Trophoblast cell (in vitro differentiated cells and primary cell): ENCODE measurements around the gene ABCF1.
A peak's percentile ranks its signal among the peaks of the same experiment; 100 is the strongest.

Experiments
- DNase-seq, 2 donors: peaks; one replicate each; pipeline ENCODE4 v3.0.0-alpha.2; 2016
- H2AFZ ChIP-seq: 2 replicates; pipeline ENCODE4 v1.6.1; 2013; ENCODE audit warnings: low read length, moderate library complexity, mild to moderate bottlenecking; ENCODE audit not compliant: insufficient read depth, poor library complexity
- H2AK5ac ChIP-seq: 2 replicates; pipeline ENCODE4 v1.6.1; 2013; ENCODE audit warnings: mild to moderate bottlenecking, low read length
- H2BK120ac ChIP-seq: 2 replicates; pipeline ENCODE4 v1.6.1; 2013; ENCODE audit warnings: low read length, mild to moderate bottlenecking, moderate library complexity; ENCODE audit not compliant: insufficient read depth, poor library complexity
- H2BK12ac ChIP-seq: 2 replicates; pipeline ENCODE4 v1.6.1; 2013; ENCODE audit warnings: mild to moderate bottlenecking, low read length, moderate library complexity
- H2BK5ac ChIP-seq: 2 replicates; pipeline ENCODE4 v1.6.1; 2013; ENCODE audit warnings: low read length, low read depth, moderate library complexity, mild to moderate bottlenecking; ENCODE audit not compliant: poor library complexity
- H3K14ac ChIP-seq: 2 replicates; pipeline ENCODE4 v1.6.1; 2013; ENCODE audit warnings: mild to moderate bottlenecking, low read length
- H3K18ac ChIP-seq: 2 replicates; pipeline ENCODE4 v1.6.1; 2013; ENCODE audit warnings: mild to moderate bottlenecking, low read length
- H3K23ac ChIP-seq: 2 replicates; pipeline ENCODE4 v1.6.1; 2013; ENCODE audit warnings: low read length
- H3K27ac ChIP-seq: 2 replicates; pipeline ENCODE4 v1.5.1; 2013; ENCODE audit warnings: low read depth, mild to moderate bottlenecking, inconsistent platforms, low read length, moderate library complexity
- H3K27me3 ChIP-seq: 2 replicates; pipeline ENCODE4 v1.6.1; 2013; ENCODE audit warnings: inconsistent platforms, mild to moderate bottlenecking, low read length, moderate library complexity; ENCODE audit not compliant: insufficient read depth
- H3K36me3 ChIP-seq, 2 experiments: 1 replicate in 1 of 2; 2 replicates in 1 of 2; pipeline ENCODE4 v1.6.1; 2013; ENCODE audit warnings: low read length in 2 of 2, mild to moderate bottlenecking in 2 of 2, moderate library complexity in 1 of 2; ENCODE audit not compliant: insufficient read depth in 2 of 2, control insufficient read depth in 1 of 2
- H3K4ac ChIP-seq: 2 replicates; pipeline ENCODE4 v1.6.1; 2013; ENCODE audit warnings: low read depth, mild to moderate bottlenecking, low read length, moderate library complexity
- H3K4me1 ChIP-seq, 2 experiments: 1 replicate in 1 of 2; 2 replicates in 1 of 2; pipeline ENCODE4 v1.6.1; 2013; ENCODE audit warnings: low read length in 2 of 2, mild to moderate bottlenecking in 2 of 2, moderate library complexity in 1 of 2; ENCODE audit not compliant: insufficient read depth in 2 of 2, control insufficient read depth in 1 of 2
- H3K4me2 ChIP-seq: 2 replicates; pipeline ENCODE4 v1.6.1; 2013; ENCODE audit warnings: inconsistent platforms, mild to moderate bottlenecking, low read length, moderate library complexity
- H3K4me3 ChIP-seq: 2 replicates; pipeline ENCODE4 v1.5.1; 2013; ENCODE audit warnings: mild to moderate bottlenecking, low read depth, low read length, inconsistent platforms
- H3K79me1 ChIP-seq: one replicate; pipeline ENCODE4 v1.6.1; 2013; ENCODE audit warnings: low read length
- H3K79me2 ChIP-seq: 2 replicates; pipeline ENCODE4 v1.6.1; 2013; ENCODE audit warnings: low read length, mild to moderate bottlenecking; ENCODE audit not compliant: control insufficient read depth, insufficient read depth, poor library complexity
- H3K9ac ChIP-seq: 2 replicates; pipeline ENCODE4 v1.6.1; 2013; ENCODE audit warnings: mild to moderate bottlenecking, low read length
- H3K9me3 ChIP-seq: 2 replicates; pipeline ENCODE4 v1.6.1; 2013; ENCODE audit warnings: low read depth, mild to moderate bottlenecking, control low read depth, inconsistent platforms, low read length; ENCODE audit not compliant: insufficient read depth
- H4K12ac ChIP-seq: 2 replicates; pipeline ENCODE4 v1.6.1; 2013; ENCODE audit warnings: low read depth, mild to moderate bottlenecking, low read length, moderate library complexity
- H4K8ac ChIP-seq: 2 replicates; pipeline ENCODE4 v1.6.1; 2013; ENCODE audit warnings: low read depth, mild to moderate bottlenecking, low read length, moderate library complexity
- H4K91ac ChIP-seq: one replicate; pipeline ENCODE4 v1.6.1; 2013; ENCODE audit warnings: low read depth, mild to moderate bottlenecking, low read length, moderate library complexity
- WGBS: extraction: QIAGEN DNeasy Blood & Tissue Kit; methylation state at CpG from one replicate; pipeline ENCODE4 v1.1.7; 2013; ENCODE audit warnings: missing lambda C conversion rate; ENCODE audit not compliant: insufficient read length, insufficient coverage; ENCODE audit errors: extremely low coverage; 5-methylcytosine and 5-hydroxymethylcytosine counted together

Gene ABCF1

DNA sequence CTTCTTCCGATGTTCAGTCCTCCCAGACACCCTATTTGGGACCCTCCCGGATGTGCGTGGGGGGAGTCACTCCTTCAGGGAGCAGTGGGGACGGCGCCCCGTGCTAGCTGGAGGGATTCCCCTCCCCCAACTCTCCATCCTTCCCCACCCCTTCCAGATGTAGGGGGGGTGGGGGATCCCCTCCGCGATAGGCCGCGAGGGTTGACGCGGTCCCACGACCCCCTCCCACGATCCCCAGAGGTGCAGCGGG lies 15.5 kb upstream of the ABCF1 start:
- H3K23ac ChIP-seq = no peak overlapping the region

DNA sequence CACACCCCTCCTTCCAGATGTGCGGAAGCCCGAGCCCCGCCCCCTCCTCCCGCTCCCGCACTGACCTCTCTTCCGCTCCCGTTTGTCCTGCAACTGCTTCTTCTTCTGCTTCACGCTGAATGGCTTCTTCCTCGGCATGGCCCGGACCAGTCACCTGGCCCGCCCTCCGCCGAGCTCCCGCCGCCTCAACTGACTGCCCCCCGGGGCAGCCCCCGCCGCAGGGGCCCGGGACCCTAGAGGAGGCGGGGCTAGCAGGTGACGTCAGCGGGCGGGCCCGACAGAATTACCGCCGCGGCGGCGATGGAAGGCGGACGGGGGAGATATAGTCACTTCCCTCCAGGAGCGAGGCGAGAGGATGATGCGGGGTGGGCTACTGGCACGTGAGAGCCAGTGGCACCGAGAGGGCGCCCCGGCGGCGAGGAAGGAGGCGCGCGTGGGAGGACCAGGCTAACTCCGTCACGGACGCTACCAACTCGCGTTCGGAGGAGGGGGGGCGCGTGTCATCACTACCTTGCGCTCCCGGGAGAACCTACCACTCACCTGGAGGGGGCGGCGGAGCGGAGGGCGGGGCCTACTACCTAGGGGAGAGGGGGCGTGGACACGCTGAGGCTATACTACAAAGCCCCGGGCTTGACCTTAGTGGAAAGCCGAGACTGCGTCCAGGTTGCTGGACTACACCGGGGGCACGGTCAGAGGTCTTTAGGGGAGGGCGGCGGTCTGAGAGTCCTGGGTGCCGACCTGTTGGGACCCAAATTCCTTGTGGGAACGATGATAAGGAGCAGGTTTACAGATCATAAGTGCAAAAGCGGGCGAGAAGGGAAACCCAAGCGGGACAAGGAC lies 15.0 kb upstream of the ABCF1 start, which contains the start of gene GNL1:
Gene GNL1 (minus strand): TSS at position 424 of the 840 bp plus-strand sequence. CDS start 286 bp downstream, at position 138.
- Histone ChIP-seq H3K14ac (peak within 1 kb of the TSS; percentile 96), H4K12ac (peak within 1 kb of the TSS; percentile 93), H3K9me3 (peaks cover 2% of the 10 kb centered on the region), H3K4me1 (peaks cover 4 to 10% of the 10 kb centered on the region in 2 experiments), H3K79me2 (peaks cover 10% of the 10 kb centered on the region), H3K4me3 (peak within 1 kb of the TSS; percentile 96), H3K79me1 (peaks cover 20% of the 10 kb centered on the region), H4K8ac (peak within 1 kb of the TSS; percentile 96), H2BK5ac (peak within 1 kb of the TSS; percentile 97), H3K4ac (peak within 1 kb of the TSS; percentile 71), H3K27ac (peak within 1 kb of the TSS; percentile 93), H3K23ac (no peak within 1 kb of the TSS), H2BK12ac (peak within 1 kb of the TSS; percentile 85), H4K91ac (peak within 1 kb of the TSS; percentile 95), H2AFZ (peak within 1 kb of the TSS; percentile 93), H3K27me3 (no peaks in the 10 kb centered on the region), H3K4me2 (peak within 1 kb of the TSS; percentile 93), H3K9ac (peak within 1 kb of the TSS; percentile 89), H2BK120ac (peak within 1 kb of the TSS; percentile 96), H3K18ac (peak within 1 kb of the TSS; percentile 99), H2AK5ac (peak within 1 kb of the TSS; percentile 21), H3K36me3 (peaks cover 20 to 28% of the 10 kb centered on the region in 2 experiments)
- DNase-seq = peak; percentile 97 to 99
- WGBS = no CpG with 5 or more reads among the region's 71 CpGs

More for the DNA sequence above, 15.5 kb upstream of the ABCF1 start:
- H2AK5ac ChIP-seq = no peak overlapping the region
- peak overlapping the region; percentile 96 for H3K4me3 ChIP-seq
- H2BK12ac ChIP-seq = no peak overlapping the region
- peaks cover 23 to 33% of the 10 kb centered on the region in 2 experiments for H3K36me3 ChIP-seq
- H3K27me3 ChIP-seq = no peaks in the 10 kb centered on the region
- H3K4me1 ChIP-seq = peaks cover 4 to 10% of the 10 kb centered on the region in 2 experiments
- peak overlapping the region; percentile 49 for H3K4ac ChIP-seq
- peak overlapping the region; percentile 79 for H3K9ac ChIP-seq
- H3K27ac ChIP-seq = peak overlapping the region; percentile 93
- WGBS = no CpG with 5 or more reads among the region's 15 CpGs
- peak overlapping the region; percentile 55 for H4K12ac ChIP-seq
- H3K4me2 ChIP-seq = peak overlapping the region; percentile 93
- H2BK120ac ChIP-seq = peak overlapping the region; percentile 5
- peaks cover 10% of the 10 kb centered on the region for H3K79me2 ChIP-seq
- peak overlapping the region; percentile 97 for H2BK5ac ChIP-seq
- peaks cover 20% of the 10 kb centered on the region for H3K79me1 ChIP-seq
- H4K91ac ChIP-seq = peak overlapping the region; percentile 95
- peak overlapping the region; percentile 99 for H3K18ac ChIP-seq
- peak overlapping the region; percentile 96 for H4K8ac ChIP-seq
- no peak for DNase-seq
- H2AFZ ChIP-seq = peak overlapping the region; percentile 93
- H3K9me3 ChIP-seq = peaks cover 2% of the 10 kb centered on the region
- H3K14ac ChIP-seq = peak overlapping the region; percentile 96

DNA sequence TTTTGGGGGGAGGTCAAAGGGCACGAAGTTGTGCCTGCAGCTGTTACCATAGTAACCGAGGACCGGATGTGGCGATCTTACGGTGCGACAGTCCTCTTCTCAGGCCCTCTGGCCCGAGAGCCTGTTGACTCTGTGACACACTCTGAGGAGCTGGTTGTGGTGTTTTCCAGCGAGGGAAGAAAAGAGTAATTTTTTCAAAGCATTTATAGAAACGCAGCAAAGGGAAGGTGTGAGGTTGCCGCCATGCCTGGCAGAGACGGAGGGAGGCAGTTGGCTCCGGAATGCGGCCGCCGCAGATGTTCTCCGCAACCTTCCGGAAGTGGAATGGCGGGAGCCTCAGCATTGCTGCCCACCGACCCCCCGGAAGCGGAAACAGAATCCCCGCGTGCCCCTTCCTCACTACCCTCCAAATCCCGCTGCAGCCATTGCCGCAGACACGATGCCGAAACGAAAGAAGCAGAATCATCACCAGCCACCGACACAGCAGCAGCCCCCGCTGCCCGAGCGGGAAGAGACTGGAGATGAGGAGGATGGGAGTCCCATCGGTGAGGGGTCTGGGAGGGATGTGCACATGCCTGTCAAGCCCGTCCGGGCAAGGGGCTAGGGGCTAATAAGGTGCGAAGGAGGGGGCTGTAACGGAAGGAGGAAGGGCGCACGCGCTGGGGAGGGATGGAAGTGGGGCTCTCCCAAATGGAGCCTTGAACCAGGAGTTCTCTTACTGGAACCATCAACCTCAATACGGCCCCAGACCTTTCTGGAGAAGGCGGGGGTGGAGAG lies 14.1 kb upstream of the ABCF1 start, which contains the start of gene PRR3:
Gene PRR3 (plus strand): TSS at position 390 of the 777 bp plus-strand sequence. CDS start 50 bp downstream, at position 440.
- peaks cover 20% of the 10 kb centered on the region for H3K79me1 ChIP-seq

DNA sequence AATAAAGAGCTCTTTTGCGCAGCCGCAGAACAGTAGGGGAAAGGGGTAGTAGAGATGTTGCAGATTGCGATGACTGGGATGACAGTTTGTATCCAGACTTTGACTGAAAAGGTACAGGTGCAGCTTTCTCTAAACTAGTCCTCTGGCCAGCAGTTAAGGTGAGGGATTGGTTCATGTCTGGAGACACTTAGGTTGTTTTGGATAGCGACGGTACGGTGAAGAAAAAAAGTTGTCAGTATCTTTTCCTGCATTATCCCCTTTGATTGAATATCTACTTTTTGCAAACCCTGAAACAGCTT lies 13.6 kb upstream of the ABCF1 start:
- DNase-seq = peak in 1 of 2 donors; percentile 50

More for the DNA sequence above, 14.1 kb upstream of the ABCF1 start, which contains the start of gene PRR3:
- H3K4me3 ChIP-seq = peak within 1 kb of the TSS; percentile 96
- H4K91ac ChIP-seq = peak within 1 kb of the TSS; percentile 95
- H3K9me3 ChIP-seq = peaks cover 2% of the 10 kb centered on the region
- peak within 1 kb of the TSS; percentile 85 for H2BK12ac ChIP-seq
- peaks cover 10% of the 10 kb centered on the region for H3K79me2 ChIP-seq
- peak within 1 kb of the TSS; percentile 93 for H3K27ac ChIP-seq
- H3K9ac ChIP-seq = peak within 1 kb of the TSS; percentile 89
- H3K4me1 ChIP-seq = peaks cover 4 to 10% of the 10 kb centered on the region in 2 experiments
- peak within 1 kb of the TSS; percentile 71 for H3K4ac ChIP-seq
- H2BK5ac ChIP-seq = peak within 1 kb of the TSS; percentile 97
- no peaks in the 10 kb centered on the region for H3K27me3 ChIP-seq
- H3K23ac ChIP-seq = no peak within 1 kb of the TSS
- peak; percentile 91 to 93 for DNase-seq
- WGBS = no CpG with 5 or more reads among the region's 42 CpGs
- peak within 1 kb of the TSS; percentile 93 for H4K12ac ChIP-seq
- H4K8ac ChIP-seq = peak within 1 kb of the TSS; percentile 96
- H3K4me2 ChIP-seq = peak within 1 kb of the TSS; percentile 93
- H2AFZ ChIP-seq = peak within 1 kb of the TSS; percentile 93
- peaks cover 16 to 27% of the 10 kb centered on the region in 2 experiments for H3K36me3 ChIP-seq
- H2BK120ac ChIP-seq = peak within 1 kb of the TSS; percentile 96
- H3K18ac ChIP-seq = peak within 1 kb of the TSS; percentile 99
- peak within 1 kb of the TSS; percentile 21 for H2AK5ac ChIP-seq
- peak within 1 kb of the TSS; percentile 96 for H3K14ac ChIP-seq

More for the DNA sequence above, 13.6 kb upstream of the ABCF1 start:
- H3K4me1 ChIP-seq = peaks cover 4 to 10% of the 10 kb centered on the region in 2 experiments
- peak overlapping the region; percentile 61 for H3K27ac ChIP-seq
- H3K27me3 ChIP-seq = no peaks in the 10 kb centered on the region
- peaks cover 2% of the 10 kb centered on the region for H3K9me3 ChIP-seq
- no peak overlapping the region for H2AK5ac ChIP-seq
- no peak overlapping the region for H2BK12ac ChIP-seq
- H2AFZ ChIP-seq = peak overlapping the region; percentile 63
- peaks cover 20% of the 10 kb centered on the region for H3K79me1 ChIP-seq
- peak overlapping the region; percentile 89 for H3K9ac ChIP-seq
- WGBS = no CpG with 5 or more reads among the region's 6 CpGs
- no peak overlapping the region for H3K23ac ChIP-seq
- H3K14ac ChIP-seq = peak overlapping the region; percentile 65
- no peak overlapping the region for H4K91ac ChIP-seq
- H3K79me2 ChIP-seq = peaks cover 10% of the 10 kb centered on the region
- no peak overlapping the region for H2BK5ac ChIP-seq
- H3K4me2 ChIP-seq = peak overlapping the region; percentile 93
- peaks cover 15 to 26% of the 10 kb centered on the region in 2 experiments for H3K36me3 ChIP-seq
- peak overlapping the region; percentile 96 for H3K4me3 ChIP-seq
- H4K8ac ChIP-seq = peak overlapping the region; percentile 84
- no peak overlapping the region for H2BK120ac ChIP-seq
- no peak overlapping the region for H3K18ac ChIP-seq
- H4K12ac ChIP-seq = no peak overlapping the region
- H3K4ac ChIP-seq = no peak overlapping the region
